UCSD-AML1 (cell line): ENCODE measurements around the gene ZNF675.
A peak's percentile ranks its signal among the peaks of the same experiment; 100 is the strongest.
"Not testable (repeated sequence)": the region's sequence is repeated elsewhere in the genome, so short reads cannot be mapped to it uniquely, and the experiment has no call there.

ENCODE experiments used
- DNase-seq: peaks from one replicate; lab custom pipeline; 2025; ENCODE audit not compliant: unreplicated experiment; lab: John Stamatoyannopoulos, UW

Gene ZNF675

GRCh38 chr19:23686621-23687423 lies at the start of gene ZNF675:
TSS of gene ZNF675 (minus strand) at chr19:23687212. CDS start at chr19:23687033, 179 bp downstream.
- peak; percentile 85 for DNase-seq

- not testable (repeated sequence) for DNase-seq
Measured at GRCh38 chr19:23730729-23731465, 43.9 kb upstream of the ZNF675 start.

GRCh38 chr19:23724161-23724560 lies 37.1 kb upstream of the ZNF675 start:
- not testable (repeated sequence) for DNase-seq

GRCh38 chr19:23718802-23719201 lies 31.8 kb upstream of the ZNF675 start:
- no peak for DNase-seq

- no peak for DNase-seq
Measured at GRCh38 chr19:23716792-23717191, 29.8 kb upstream of the ZNF675 start.

GRCh38 chr19:23709347-23709746 lies 22.3 kb upstream of the ZNF675 start:
- no peak for DNase-seq

GRCh38 chr19:23706657-23707056 lies 19.6 kb upstream of the ZNF675 start:
- no peak for DNase-seq

- DNase-seq = no peak
Measured at GRCh38 chr19:23699521-23699860, 12.5 kb upstream of the ZNF675 start.

GRCh38 chr19:23698711-23699520 lies 11.9 kb upstream of the ZNF675 start:
- no peak for DNase-seq

GRCh38 chr19:23692937-23693336 lies 5.9 kb upstream of the ZNF675 start:
- not testable (repeated sequence) for DNase-seq

GRCh38 chr19:23673132-23673531 lies 13.9 kb downstream of the ZNF675 start:
- DNase-seq = no peak

GRCh38 chr19:23668606-23669005 lies 18.4 kb downstream of the ZNF675 start:
- DNase-seq = not testable (repeated sequence)

- no peak for DNase-seq
Measured at GRCh38 chr19:23665651-23666410, 21.2 kb downstream of the ZNF675 start.

GRCh38 chr19:23649817-23650216 lies 37.2 kb downstream of the ZNF675 start:
- not testable (repeated sequence) for DNase-seq
